Amniotic epithelial cell (primary cell): ENCODE data around the gene LSM14B.
A peak's percentile ranks its signal among the peaks of the same experiment; 100 is the strongest.

Source experiments
- DNase-seq: peaks from one replicate; pipeline ENCODE4 v3.0.0-alpha.2; 2010; ENCODE audit warnings: low read depth

LSM14B gene

GRCh38 chr20:62132421-62132820 lies 10.1 kb downstream of the LSM14B start:
- DNase-seq = no peak

- DNase-seq = no peak
Measured at GRCh38 chr20:62133051-62133845, 11.0 kb downstream of the LSM14B start.

GRCh38 chr20:62133864-62134263 lies 11.6 kb downstream of the LSM14B start:
- DNase-seq = no peak

GRCh38 chr20:62134735-62135231 lies 12.5 kb downstream of the LSM14B start:
- DNase-seq = peak; percentile 91

- no peak for DNase-seq
Measured at GRCh38 chr20:62135573-62136266, 13.4 kb downstream of the LSM14B start.

- DNase-seq = peak; percentile 67
Measured at GRCh38 chr20:62136283-62137091, 14.2 kb downstream of the LSM14B start.

GRCh38 chr20:62137092-62137384 lies 14.8 kb downstream of the LSM14B start:
- no peak for DNase-seq

GRCh38 chr20:62137478-62138203 lies 15.4 kb downstream of the LSM14B start:
- no peak for DNase-seq

- DNase-seq = no peak
Measured at GRCh38 chr20:62138204-62138543, 15.9 kb downstream of the LSM14B start.

- no peak for DNase-seq
Measured at GRCh38 chr20:62138912-62139311, 16.6 kb downstream of the LSM14B start.

- DNase-seq = no peak
Measured at GRCh38 chr20:62139636-62140035, 17.4 kb downstream of the LSM14B start.

GRCh38 chr20:62141043-62141396 lies 18.7 kb downstream of the LSM14B start:
- DNase-seq = no peak

- peak; percentile 62 for DNase-seq
Measured at GRCh38 chr20:62141397-62142251, 19.3 kb downstream of the LSM14B start.

GRCh38 chr20:62142252-62143080 lies 20.2 kb downstream of the LSM14B start:
- no peak for DNase-seq

- DNase-seq = peak; percentile 77
Measured at GRCh38 chr20:62143081-62143956, 21.0 kb downstream of the LSM14B start, which contains the start of the genes PSMA7 and SS18L1. TSS of gene PSMA7 (minus strand) at chr20:62143394. CDS start at chr20:62143303, 91 bp downstream. TSS of gene SS18L1 (plus strand) at chr20:62143769. CDS start at chr20:62143821, 52 bp downstream.

- DNase-seq = peak; percentile 63
Measured at GRCh38 chr20:62143957-62144825, 21.9 kb downstream of the LSM14B start.

GRCh38 chr20:62145688-62146018 lies 23.4 kb downstream of the LSM14B start:
- DNase-seq = no peak
